PFSK-1 (cell line): ENCODE data around the gene RPS29.

Experiments
- FOXP2 ChIP-seq: optimal IDR thresholded peaks from 2 replicates; pipeline ENCODE3; 2011; ENCODE audit warnings: borderline replicate concordance, control low read depth, inconsistent platforms; ENCODE audit not compliant: insufficient read depth; ENCODE audit errors: extremely low read length, extremely low read depth
- POLR2AphosphoS5 ChIP-seq: IDR thresholded peaks from 2 replicates; pipeline ENCODE4 v1.6.1; 2012; ENCODE audit warnings: low read depth, mild to moderate bottlenecking, control low read depth, low read length, moderate library complexity
- REST ChIP-seq, 2 experiments: IDR thresholded peaks; 2 replicates each; pipeline versions ENCODE4 v1.6.1 to v1.8.0; 2011 to 2012; ENCODE audit warnings: low read depth in 2 of 2, low read length in 2 of 2, control low read depth in 1 of 2, inconsistent platforms in 1 of 2, mild to moderate bottlenecking in 1 of 2, moderate library complexity in 1 of 2; ENCODE audit not compliant: insufficient read depth in 1 of 2
- SIN3A ChIP-seq: IDR thresholded peaks from 2 replicates; pipeline ENCODE4 v1.6.1; 2012; ENCODE audit warnings: mild to moderate bottlenecking, low read length, moderate library complexity, borderline replicate concordance; ENCODE audit not compliant: insufficient read depth
- TAF1 ChIP-seq: IDR thresholded peaks from 2 replicates; pipeline ENCODE4 v1.6.1; 2012; ENCODE audit warnings: low read length, control low read depth, borderline replicate concordance; ENCODE audit not compliant: insufficient read depth

The RPS29 gene

GRCh38 chr14:49574038-49574437 lies 12.1 kb downstream of the RPS29 start:
- TF ChIP-seq POLR2AphosphoS5 (no peak), TAF1 (no peak), REST (IDR thresholded peaks at IDR 0.05; ENCODE audit: insufficient read depth in 1 of 2, low read depth in 2 of 2, low read length in 2 of 2) (no peak), FOXP2 (no peak), SIN3A (no peak)

- TF ChIP-seq POLR2AphosphoS5: no peak
- no peak for TF ChIP-seq TAF1
- no peak for TF ChIP-seq FOXP2
- no peak for TF ChIP-seq SIN3A
- TF ChIP-seq REST (IDR thresholded peaks at IDR 0.05; ENCODE audit: insufficient read depth in 1 of 2, low read depth in 2 of 2, low read length in 2 of 2): no peak
Measured at GRCh38 chr14:49569281-49569680, 16.9 kb downstream of the RPS29 start.

GRCh38 chr14:49566714-49567113 lies 19.5 kb downstream of the RPS29 start:
- TF ChIP-seq FOXP2 (no peak), SIN3A (no peak), TAF1 (no peak), POLR2AphosphoS5 (no peak), REST (IDR thresholded peaks at IDR 0.05; ENCODE audit: insufficient read depth in 1 of 2, low read depth in 2 of 2, low read length in 2 of 2) (no peak)

GRCh38 chr14:49559979-49560768 lies 26.0 kb downstream of the RPS29 start:
- TF ChIP-seq FOXP2: no peak
- no peak for TF ChIP-seq TAF1
- no peak for TF ChIP-seq SIN3A
- TF ChIP-seq REST (IDR thresholded peaks at IDR 0.05; ENCODE audit: insufficient read depth in 1 of 2, low read depth in 2 of 2, low read length in 2 of 2): no peak
- no peak for TF ChIP-seq POLR2AphosphoS5
